Skin epidermis (tissue), 12 donors: ENCODE results near the gene CBLC.

ENCODE experiments used
- H3K27ac ChIP-seq, 21 experiments: fragments of 200-600 bp; sonication (generic) in 11 of 21; one replicate each; pipeline ENCODE4 v1.5.0; 2020; ENCODE audit warnings: mild to moderate bottlenecking in 3 of 21, inconsistent platforms in 2 of 21, moderate library complexity in 2 of 21
- H3K4me3 ChIP-seq, 7 experiments: fragments of 200-600 bp; sonication (generic) in 2 of 7; one replicate each; pipeline ENCODE4 v1.5.0; 2020; ENCODE audit warnings: inconsistent platforms in 2 of 7, mild to moderate bottlenecking in 2 of 7, moderate library complexity in 1 of 7

The CBLC gene

DNA sequence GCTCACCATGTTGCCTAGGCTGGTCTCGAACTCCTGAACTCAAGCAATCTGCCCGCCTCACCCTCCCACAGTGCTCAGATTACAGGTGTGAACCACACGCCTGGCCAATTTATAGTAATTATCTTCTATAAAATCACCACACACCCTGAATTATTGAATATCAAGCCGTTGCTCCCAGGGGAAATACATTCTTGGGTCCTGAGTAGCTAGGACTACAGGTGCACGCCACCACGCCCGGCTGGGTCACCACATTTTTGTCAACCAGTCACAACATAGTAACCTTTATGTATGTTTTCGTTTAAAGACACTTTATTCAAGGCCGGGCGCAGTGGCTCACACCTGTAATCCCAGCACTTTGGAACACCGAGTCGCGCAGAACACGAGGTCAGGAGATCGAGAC, 8.3 kb downstream of the CBLC start:
- no peak overlapping the region for H3K4me3 ChIP-seq
- H3K27ac ChIP-seq = no peak overlapping the region

DNA sequence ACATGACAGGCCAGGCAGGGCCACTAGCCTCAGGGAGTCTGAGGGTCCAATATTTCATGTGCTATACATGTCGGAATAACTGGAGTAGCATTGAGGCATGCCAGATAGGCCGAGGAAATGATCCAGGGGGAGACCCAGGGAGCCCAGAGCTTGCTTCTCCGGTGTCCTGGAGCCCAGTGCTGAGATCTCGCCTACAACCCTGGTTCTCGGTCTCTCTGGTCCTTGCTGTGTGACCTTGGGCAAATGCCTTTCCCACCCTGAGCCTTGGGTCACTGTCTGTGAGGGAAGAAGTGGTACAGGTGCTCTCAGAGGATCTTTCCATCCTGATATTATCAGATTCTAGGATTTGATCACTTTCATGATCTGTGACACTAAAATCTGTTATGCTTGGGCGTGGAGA, 11.3 kb downstream of the CBLC start:
- H3K4me3 ChIP-seq = no peak overlapping the region

DNA sequence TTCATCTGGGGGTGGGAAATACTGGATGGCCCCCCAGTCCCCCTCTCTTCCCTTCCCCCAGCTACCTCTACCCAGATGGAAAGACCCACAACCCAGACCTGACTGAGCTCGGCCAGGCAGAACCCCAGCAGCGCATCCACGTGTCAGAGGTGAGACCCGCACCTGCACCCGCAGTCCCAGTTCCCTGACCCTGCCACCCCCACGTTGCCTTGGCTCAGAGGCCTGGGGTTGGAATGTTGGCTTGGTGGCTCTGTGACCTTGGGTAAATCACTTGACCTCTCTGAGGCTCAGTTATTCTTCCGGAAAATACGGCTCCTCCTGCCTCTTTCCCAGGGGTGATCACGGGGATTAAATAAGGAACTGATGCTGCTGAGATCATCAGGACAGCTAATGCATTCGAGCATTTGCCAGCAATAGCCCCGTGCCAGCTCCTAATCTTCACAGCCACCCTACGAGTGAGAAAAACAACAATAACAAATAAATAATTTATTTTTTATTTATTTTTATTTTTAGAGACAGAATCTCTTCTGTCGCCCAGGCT, 12.3 kb downstream of the CBLC start:
- Histone ChIP-seq H3K4me3 (no peak overlapping the region), H3K27ac (no peak overlapping the region)

More for the DNA sequence above, 11.3 kb downstream of the CBLC start:
- H3K27ac ChIP-seq = no peak overlapping the region

DNA sequence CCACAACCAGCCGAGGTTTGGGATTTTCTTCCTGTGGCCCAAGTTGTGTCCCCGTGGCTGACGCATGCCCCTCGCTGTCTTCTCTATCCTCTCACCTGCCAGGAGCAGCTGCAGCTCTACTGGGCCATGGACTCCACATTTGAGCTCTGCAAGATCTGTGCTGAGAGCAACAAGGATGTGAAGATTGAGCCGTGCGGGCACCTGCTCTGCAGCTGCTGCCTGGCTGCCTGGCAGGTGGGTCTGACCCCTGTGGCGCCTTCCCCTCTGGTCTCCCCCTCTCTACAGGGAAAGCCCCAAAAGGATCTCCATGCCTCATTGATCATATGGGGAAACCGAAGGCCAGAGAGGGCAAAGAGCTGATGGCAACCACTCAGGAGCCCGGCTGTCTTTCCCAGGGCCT, 14.6 kb downstream of the CBLC start:
- no peak overlapping the region for H3K4me3 ChIP-seq
- H3K27ac ChIP-seq = no peak overlapping the region

DNA sequence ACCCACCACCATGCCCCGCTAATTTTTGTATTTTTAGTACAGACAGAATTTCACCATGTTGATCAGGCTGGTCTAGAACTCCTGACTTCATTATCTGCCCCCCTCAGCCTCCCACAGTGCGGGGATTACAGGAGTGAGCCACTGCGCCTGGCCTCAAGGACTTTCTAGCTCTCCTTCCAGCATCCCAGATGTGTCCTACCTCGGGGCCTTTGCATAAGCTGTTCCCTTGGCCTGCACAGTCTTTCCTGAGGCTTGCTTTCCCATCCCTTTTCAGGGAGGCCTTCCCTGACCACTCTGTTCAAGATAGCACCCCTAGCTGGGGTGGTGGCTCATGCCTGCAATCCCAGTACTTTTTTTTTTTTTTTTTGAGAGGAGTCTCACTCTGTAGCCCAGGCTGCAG, 16.9 kb downstream of the CBLC start:
- Histone ChIP-seq H3K27ac (no peak overlapping the region), H3K4me3 (no peak overlapping the region)

DNA sequence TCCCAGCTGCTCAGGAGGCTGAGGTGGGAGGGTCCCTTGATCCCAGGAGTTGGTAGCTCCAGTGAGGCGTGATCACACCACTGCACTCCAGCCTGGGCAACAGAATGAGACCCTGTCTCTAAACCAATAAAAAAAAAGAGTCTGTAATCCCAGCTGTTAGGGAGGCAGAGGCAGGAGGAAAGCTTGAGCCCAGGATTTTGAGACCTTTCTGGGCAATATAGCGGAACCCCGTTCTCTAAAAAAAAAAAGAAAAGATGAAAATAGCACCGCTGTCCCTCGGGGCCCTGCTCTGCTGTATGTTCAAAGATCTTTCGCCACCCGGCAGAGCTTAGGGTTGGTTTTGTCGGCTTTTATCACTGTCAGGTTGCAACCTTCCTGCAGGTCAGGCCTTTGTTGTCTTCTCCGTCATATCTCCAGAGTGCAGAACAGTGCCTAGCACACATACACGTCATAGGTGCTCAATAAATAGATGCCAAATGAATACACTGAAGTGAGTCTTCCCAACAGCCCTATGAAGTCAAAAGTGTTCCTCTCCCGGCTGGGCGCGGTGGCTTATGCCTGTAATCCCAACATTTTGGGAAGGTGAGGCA, 17.8 kb downstream of the CBLC start:
- no peak overlapping the region for H3K27ac ChIP-seq
- no peak overlapping the region for H3K4me3 ChIP-seq

DNA sequence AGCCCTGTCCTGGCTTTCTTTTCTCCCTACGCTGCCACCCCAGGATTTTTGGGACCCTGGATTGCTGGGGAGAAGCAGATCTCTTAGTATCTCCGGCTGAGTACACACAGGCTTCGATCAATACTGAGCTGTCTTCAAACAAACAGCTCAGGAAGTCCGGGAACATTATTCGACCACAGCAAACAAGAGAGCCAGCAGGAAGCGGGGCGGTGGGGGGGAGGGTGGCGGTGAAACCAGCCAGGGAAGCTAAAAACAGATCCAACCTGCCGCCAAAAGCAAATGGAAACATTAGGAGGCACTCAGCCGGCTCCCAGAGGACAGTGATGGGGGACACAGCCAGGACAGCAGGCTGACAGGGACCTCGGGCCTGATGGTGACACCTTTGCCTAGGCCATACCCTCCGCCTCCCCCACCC, 19.0 kb downstream of the CBLC start:
- H3K4me3 ChIP-seq = no peak overlapping the region
- H3K27ac ChIP-seq = peak overlapping the region in 4 of 21 experiments; percentile 4 to 60 (median 34)

DNA sequence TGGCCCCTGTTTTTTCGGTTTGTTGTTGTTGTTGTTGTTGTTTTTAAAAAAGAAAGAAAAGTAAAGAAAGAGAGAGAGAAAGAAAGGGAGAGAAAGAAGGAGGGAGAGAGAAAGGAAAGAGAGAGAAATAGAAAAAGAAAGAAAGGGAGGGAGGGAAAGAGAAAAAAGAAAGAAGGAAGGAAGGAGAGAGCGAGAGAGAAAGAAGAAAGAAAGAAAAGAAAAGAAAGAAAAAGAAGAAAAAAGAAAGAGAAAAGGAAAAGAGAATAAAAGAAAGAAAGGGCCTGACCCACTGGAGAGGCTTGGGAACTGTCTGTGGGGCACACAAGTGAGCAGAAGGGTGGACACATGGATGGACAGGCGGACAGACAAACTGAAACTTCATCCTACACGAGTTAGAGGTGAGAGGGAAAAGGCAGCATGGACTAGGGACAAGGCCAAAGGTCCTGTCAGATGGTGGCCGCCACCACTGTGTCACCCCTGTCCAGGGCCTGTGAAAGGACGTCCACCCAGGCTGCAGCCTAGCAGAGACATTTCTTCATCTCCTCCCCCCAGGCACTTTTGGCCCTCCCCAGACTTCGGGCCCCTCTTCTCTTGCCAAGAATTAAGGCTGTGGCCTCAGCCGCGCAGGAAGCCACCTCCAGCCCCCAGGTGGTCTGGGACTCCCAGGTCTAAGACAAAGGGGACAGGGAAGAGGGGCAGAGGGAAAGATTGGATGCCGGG, 22.1 kb downstream of the CBLC start:
- Histone ChIP-seq H3K27ac (peak overlapping the region in 1 of 21 experiments; percentile 37), H3K4me3 (no peak overlapping the region)

DNA sequence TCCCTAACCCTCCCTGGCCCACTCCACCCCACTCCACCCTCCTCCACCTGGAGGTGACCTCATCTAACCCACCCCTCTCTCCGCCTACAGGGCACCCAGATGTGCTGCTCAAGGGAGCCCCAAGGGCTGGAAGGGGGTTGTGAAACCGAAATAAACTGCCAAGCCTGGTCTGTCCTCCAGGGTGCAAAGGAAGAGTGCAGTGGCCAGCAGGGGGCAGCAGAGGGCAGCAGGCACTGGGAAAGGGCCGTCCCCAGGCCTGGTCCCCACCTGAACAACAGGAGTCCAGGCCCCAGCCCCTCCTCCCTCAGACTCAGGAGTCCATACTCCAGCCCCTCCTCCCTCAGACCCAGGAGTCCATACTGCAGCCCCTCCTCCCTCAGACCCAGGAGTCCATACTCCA, 22.8 kb downstream of the CBLC start:
- Histone ChIP-seq H3K27ac (peak overlapping the region in 1 of 21 experiments; percentile 37), H3K4me3 (no peak overlapping the region)

DNA sequence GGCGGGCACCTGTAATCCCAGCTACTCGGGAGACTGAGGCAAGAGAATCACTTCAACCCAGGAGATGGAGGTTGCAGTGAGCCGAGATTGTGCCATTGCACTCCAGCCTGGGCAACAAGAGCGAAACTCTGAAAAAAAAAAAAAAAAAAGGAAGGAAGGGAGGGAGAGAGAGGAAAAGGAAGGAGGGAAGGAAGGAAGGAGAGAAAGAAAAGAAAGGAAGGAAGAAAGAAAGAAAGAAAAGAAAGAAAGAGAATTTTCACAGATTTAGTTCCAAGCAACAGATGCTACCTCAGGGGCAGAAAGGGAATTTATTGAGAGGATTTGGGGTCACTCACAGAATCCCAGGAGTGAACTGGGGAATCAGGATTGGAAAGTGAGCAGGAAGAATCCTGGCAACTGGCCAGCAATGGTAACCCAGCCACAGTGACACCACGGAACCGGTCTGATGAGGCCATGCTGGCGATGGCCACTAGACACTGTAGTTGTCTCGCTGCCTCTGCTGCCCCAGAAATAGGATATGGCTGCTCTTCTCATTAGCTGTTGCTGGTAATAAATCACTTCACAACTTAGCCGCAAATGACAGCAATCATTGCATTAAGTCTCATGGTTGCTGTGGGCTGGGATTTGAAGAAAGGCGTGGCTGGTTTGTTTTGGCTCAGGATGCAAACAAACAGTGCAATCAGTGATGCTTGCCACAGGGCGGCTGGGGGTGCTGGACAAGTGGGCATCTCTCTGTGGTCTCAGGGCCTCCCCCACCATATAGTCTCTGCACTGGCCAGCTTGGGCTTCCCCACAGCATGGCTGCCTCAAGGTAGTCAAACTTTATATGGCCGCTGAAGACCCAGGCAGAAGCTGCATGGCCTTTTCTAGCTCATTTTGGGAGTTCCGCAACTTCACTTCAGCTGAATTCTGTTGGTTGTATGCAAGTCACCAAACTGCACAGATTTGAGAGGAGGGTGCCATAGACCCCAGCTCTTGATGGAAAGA, 26.0 kb downstream of the CBLC start:
- Histone ChIP-seq H3K4me3 (no peak overlapping the region), H3K27ac (no peak overlapping the region)

DNA sequence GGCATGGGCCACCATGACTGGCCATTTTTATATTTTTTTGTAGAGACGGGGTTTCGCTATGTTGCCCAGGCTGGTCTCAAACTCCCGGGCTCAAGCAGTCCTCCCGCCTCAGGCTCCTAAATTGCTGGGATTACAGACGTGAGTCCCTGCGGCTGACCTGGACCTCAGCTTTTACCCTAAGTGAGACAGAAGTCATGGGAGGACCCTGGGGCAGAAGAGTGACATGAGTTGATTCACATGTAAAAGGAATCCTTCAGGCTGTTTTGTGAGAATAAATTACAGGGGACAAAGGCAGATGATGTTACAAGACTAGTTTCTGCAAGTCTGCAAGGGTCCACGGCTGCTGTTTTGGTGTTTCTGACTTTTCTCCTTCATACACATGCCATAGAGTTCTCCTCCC, 28.6 kb downstream of the CBLC start:
- H3K4me3 ChIP-seq = no peak overlapping the region
- H3K27ac ChIP-seq = peak overlapping the region in 1 of 21 experiments; percentile 62

DNA sequence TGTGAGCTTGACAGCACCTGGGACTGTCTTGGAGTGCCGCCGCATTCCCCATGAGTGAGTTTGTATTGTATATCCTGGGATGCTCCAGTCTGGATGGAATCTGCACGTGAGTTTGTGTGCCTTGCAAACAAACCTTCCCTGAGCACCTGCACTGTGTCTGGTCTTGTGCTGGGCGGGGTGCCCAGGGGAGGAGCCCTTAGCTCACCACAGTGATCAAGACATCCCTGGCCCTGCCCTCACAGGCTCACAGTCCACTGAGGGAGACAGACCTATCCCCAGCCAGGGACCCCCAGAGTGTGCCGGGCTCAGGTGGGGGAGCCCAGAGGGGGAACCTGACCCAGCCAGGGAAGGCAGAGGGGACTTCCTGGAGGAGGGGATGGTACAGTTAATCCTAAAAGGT, 29.5 kb downstream of the CBLC start:
- no peak overlapping the region for H3K4me3 ChIP-seq
- H3K27ac ChIP-seq = peak overlapping the region in 8 of 21 experiments; percentile 37 to 85 (median 52)

DNA sequence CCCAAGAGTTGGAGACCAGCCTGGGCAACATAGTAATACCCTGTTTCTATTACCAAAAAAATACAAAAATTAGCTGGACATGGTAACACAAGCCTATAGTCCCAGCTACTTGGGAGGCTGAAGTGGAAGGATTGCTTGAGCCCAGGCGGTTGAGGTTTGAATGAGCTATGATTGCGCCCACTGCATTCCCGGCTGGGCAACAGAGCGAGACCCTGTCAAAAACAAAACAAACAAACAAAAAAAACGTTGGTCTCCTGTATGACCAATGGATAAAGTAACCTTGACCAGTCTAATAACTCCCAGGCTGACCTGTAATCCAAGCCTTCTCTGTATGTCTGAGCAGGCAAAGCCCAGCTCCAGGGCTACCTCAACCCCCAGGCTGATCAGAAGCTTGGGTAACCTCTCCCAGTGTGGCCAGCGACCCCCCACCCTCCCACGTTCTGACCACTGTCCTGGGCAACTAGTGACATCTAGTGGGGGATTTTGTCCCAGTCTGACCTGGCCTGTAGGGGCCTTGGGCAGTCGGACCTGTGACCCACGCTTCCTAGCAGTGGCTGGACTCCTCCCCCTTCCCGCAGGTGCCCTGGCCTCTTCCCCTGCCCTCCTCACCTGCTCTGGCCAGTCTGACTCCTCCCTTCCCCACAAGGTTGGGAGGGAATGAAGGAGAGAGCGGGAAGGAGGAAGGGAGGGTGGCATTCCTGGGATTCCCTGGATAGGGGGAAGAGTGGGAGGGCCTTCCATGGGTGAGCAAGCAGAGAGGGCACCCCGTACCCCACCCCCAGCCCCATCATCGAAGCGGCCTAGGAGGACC, 30.2 kb downstream of the CBLC start:
- H3K27ac ChIP-seq = peak overlapping the region in 11 of 21 experiments; percentile 28 to 85 (median 51)
- peak overlapping the region in 1 of 7 experiments; percentile 58 for H3K4me3 ChIP-seq

DNA sequence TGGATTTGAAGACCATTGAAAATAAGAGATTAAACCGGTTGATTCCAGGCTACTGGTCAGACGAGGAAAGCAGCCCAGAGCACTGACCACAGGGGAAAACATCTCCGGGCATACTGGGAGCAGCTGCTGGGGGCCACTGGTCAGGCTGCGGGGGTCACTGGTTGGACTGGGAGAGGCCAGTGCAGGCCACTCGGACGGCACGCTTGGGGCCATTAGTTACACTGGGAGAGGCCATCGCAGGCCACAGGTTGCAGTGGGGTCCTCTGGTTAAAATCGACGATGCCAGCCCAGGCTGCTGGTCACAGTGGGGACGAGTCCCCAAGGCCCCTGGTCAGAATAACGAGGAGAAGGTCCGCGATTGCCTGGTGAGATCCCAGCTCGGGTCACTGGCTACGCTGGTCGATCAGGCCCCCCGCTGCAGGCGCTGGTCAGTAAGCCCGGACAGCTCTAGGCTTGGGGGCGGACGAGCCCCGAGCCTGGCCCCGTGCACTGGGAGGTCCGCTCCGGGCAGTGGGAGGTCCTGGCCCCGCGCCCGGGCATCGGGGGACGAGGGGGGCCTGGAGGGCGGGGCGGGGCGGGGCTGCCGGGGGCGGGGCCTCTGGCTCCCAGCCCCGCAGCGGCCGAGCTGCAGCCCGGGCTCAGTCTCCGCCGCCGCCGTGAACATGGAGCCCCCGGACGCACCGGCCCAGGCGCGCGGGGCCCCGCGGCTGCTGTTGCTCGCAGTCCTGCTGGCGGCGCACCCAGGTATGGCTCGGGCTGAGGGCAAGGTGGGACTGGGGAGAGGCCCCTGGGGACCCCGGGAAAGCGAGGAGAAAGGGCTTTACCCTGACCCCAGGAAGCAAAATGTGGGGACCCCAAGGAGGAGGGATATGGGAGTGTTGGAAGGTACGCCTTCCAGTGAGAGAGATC, 31.0 kb downstream of the CBLC start, which contains the start of gene BCAM:
BCAM (plus strand) TSS at position 641 of the 909 bp plus-strand sequence; CDS start at position 663, 22 bp downstream.
- peak within 1 kb of the TSS; percentile 21 to 58 (median 37) for H3K4me3 ChIP-seq
- peak within 1 kb of the TSS in 17 of 21 experiments; percentile 8 to 85 (median 55) for H3K27ac ChIP-seq

DNA sequence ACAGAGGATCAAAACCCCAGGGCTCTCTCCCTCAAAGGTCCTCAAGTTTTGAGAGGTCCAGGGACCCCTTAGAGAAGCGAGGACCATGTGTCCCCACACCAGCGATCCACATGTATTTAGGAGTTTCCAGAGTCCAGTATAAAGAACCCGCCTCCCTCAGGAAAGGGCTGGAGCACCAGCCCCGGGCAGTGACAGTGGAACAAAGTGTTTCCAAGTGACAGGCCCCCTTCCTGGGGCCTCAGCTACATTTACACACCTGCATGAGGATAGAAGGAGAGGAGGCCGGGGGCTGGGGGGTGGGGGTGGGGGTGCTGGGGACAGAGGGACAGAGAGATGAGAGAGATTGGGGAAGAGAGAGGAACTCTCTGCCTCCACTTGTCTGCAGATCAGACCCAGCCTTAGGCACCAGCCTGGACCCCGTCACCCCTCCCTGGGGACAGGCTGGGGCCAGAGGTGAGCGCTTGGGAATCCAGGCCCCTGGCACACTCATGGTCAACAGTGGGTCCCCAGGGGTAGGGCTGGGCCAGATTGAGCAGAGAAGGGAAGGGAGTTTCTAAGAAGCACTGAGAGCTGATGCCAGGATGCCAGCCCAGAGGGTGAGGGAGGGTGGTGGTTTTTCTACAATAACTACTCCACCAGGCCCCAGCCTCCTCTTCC, 32.0 kb downstream of the CBLC start:
- Histone ChIP-seq H3K27ac (peak overlapping the region in 15 of 21 experiments; percentile 12 to 85 (median 55)), H3K4me3 (peak overlapping the region; percentile 21 to 58 (median 37))

DNA sequence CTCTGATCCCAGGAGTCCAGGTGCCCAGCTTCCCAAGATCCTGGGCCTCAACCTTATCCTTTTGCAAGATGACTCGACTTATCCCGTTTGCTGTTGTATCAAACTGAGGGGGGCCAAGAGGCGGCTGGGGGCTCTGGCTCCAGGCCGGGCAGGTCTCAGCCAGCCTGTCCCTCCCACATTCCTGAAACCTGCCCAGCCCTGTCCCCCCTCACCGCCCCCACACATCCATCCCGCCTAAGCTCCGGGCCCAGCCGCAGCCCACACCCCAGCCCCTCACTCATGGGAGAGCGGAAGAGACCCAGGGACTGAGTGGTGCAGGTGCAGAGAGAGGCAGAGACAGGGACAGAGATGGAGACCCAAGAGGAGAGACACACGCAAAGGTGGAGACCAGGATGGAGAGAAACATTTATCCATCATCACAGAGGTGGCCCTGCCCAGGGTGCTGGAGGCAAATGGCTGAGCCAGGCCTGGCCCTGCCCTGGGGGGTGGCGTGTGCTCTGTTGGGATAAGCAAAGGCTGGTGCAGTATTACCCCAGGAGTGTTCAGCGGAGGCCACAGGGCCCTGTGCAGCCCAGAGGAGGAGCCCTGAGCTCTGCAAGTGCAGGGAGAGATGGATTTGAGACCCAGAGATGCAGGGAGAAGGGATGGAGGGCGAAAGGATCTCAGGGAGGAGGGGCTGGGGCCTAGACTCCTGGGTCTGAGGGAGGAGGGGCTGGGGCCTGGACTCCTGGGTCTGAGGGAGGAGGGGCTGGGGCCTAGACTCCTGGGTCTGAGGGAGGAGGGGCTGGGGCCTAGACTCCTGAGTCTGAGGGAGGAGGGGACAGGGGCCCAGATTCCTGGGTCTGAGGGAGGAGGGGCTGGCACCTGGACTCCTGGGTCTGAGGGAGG, 32.8 kb downstream of the CBLC start:
- peak overlapping the region in 4 of 21 experiments; percentile 12 to 85 (median 50) for H3K27ac ChIP-seq
- H3K4me3 ChIP-seq = peak overlapping the region in 3 of 7 experiments; percentile 43 to 58 (median 45)

DNA sequence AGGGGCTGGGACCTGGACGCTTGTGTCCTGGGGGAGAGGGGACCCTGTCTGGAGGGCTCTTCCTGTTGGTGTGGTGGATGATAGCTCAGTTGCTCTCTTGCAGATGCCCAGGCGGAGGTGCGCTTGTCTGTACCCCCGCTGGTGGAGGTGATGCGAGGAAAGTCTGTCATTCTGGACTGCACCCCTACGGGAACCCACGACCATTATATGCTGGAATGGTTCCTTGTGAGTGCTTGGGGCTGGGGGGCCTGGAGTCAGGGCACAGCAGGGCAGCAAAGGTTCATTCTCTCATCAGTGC, 33.4 kb downstream of the CBLC start:
- Histone ChIP-seq H3K4me3 (no peak overlapping the region), H3K27ac (no peak overlapping the region)
